Nephron (organoid): ENCODE data around the gene SERINC5.

Source experiments
- H3K27ac Mint-ChIP-seq, 3 experiments: 2 replicates each; pipeline ENCODE4 v1.8.0; 2020; ENCODE audit warnings: mixed read lengths in 3 of 3, mild to moderate bottlenecking in 2 of 3, moderate library complexity in 1 of 3
- H3K27me3 Mint-ChIP-seq: 2 replicates; pipeline ENCODE4 v1.8.0; 2021; ENCODE audit warnings: low read depth, mild to moderate bottlenecking, moderate library complexity, mixed read lengths
- H3K36me3 Mint-ChIP-seq: 2 replicates; pipeline ENCODE4 v1.8.0; 2020; ENCODE audit warnings: low read depth, mixed read lengths
- H3K4me1 Mint-ChIP-seq: 2 replicates; pipeline ENCODE4 v1.8.0; 2020; ENCODE audit warnings: mixed read lengths
- H3K4me3 Mint-ChIP-seq, 3 experiments: 2 replicates each; pipeline ENCODE4 v1.8.0; 2020; ENCODE audit warnings: mild to moderate bottlenecking in 3 of 3, mixed read lengths in 3 of 3, moderate library complexity in 2 of 3
- H3K9me3 Mint-ChIP-seq: 2 replicates; pipeline ENCODE4 v1.8.0; 2020; ENCODE audit warnings: mixed read lengths
- CTCF ChIP-seq, 3 experiments: fragments of 200-600 bp; sonication (generic); IDR thresholded peaks; one replicate each; pipeline ENCODE4 v1.5.0; 2021; ENCODE audit warnings: antibody characterized with exemption in 3 of 3; ENCODE audit not compliant: unreplicated experiment in 3 of 3

Gene SERINC5

GRCh38 chr5:80291761-80292160, 35.9 kb upstream of the SERINC5 start:
- no peak overlapping the region for H3K27ac Mint-ChIP-seq
- no peak for TF ChIP-seq CTCF (IDR thresholded peaks at IDR 0.05; ENCODE audit: unreplicated experiment in 3 of 3)
- H3K4me1 Mint-ChIP-seq = no peaks in the 10 kb centered on the region
- no peaks in the 10 kb centered on the region for H3K36me3 Mint-ChIP-seq
- no peak overlapping the region for H3K4me3 Mint-ChIP-seq
- peaks cover 4% of the 10 kb centered on the region for H3K27me3 Mint-ChIP-seq
- H3K9me3 Mint-ChIP-seq = peaks cover 4% of the 10 kb centered on the region

- H3K36me3 Mint-ChIP-seq = no peaks in the 10 kb centered on the region
- peaks cover 6% of the 10 kb centered on the region for H3K9me3 Mint-ChIP-seq
- TF ChIP-seq CTCF (IDR thresholded peaks at IDR 0.05; ENCODE audit: unreplicated experiment in 3 of 3) = no peak
- H3K27ac Mint-ChIP-seq = no peak overlapping the region
- no peaks in the 10 kb centered on the region for H3K4me1 Mint-ChIP-seq
- H3K4me3 Mint-ChIP-seq = no peak overlapping the region
- H3K27me3 Mint-ChIP-seq = no peaks in the 10 kb centered on the region
These were observed 33.5 kb upstream of the SERINC5 start for GRCh38 chr5:80289320-80289719.

- Mint-ChIP-seq H3K4me3 (no peak overlapping the region), H3K36me3 (no peaks in the 10 kb centered on the region), H3K27ac (no peak overlapping the region), H3K4me1 (no peaks in the 10 kb centered on the region), H3K9me3 (peaks cover 6% of the 10 kb centered on the region), H3K27me3 (no peaks in the 10 kb centered on the region)
- no peak for TF ChIP-seq CTCF (IDR thresholded peaks at IDR 0.05; ENCODE audit: unreplicated experiment in 3 of 3)
These were observed 32.3 kb upstream of the SERINC5 start for GRCh38 chr5:80288177-80288576.

GRCh38 chr5:80284720-80285119, 28.9 kb upstream of the SERINC5 start:
- TF ChIP-seq CTCF (IDR thresholded peaks at IDR 0.05; ENCODE audit: unreplicated experiment in 3 of 3) = no peak
- H3K9me3 Mint-ChIP-seq = peaks cover 2% of the 10 kb centered on the region
- H3K27ac Mint-ChIP-seq = no peak overlapping the region
- no peaks in the 10 kb centered on the region for H3K4me1 Mint-ChIP-seq
- H3K4me3 Mint-ChIP-seq = no peak overlapping the region
- no peaks in the 10 kb centered on the region for H3K27me3 Mint-ChIP-seq
- H3K36me3 Mint-ChIP-seq = no peaks in the 10 kb centered on the region

GRCh38 chr5:80283360-80283759, 27.5 kb upstream of the SERINC5 start:
- Mint-ChIP-seq H3K36me3 (no peaks in the 10 kb centered on the region), H3K4me1 (no peaks in the 10 kb centered on the region), H3K9me3 (peaks cover 2% of the 10 kb centered on the region), H3K27me3 (no peaks in the 10 kb centered on the region), H3K4me3 (no peak overlapping the region), H3K27ac (no peak overlapping the region)
- TF ChIP-seq CTCF (IDR thresholded peaks at IDR 0.05; ENCODE audit: unreplicated experiment in 3 of 3) = no peak

- no peak overlapping the region for H3K4me3 Mint-ChIP-seq
- H3K36me3 Mint-ChIP-seq = no peaks in the 10 kb centered on the region
- no peak for TF ChIP-seq CTCF (IDR thresholded peaks at IDR 0.05; ENCODE audit: unreplicated experiment in 3 of 3)
- H3K4me1 Mint-ChIP-seq = peaks cover 7% of the 10 kb centered on the region
- H3K27me3 Mint-ChIP-seq = no peaks in the 10 kb centered on the region
- H3K9me3 Mint-ChIP-seq = peaks cover 2% of the 10 kb centered on the region
- H3K27ac Mint-ChIP-seq = no peak overlapping the region
These were observed 26.2 kb upstream of the SERINC5 start for GRCh38 chr5:80282054-80282453.
